ENCODE results near the gene EDRF1.

DNA sequence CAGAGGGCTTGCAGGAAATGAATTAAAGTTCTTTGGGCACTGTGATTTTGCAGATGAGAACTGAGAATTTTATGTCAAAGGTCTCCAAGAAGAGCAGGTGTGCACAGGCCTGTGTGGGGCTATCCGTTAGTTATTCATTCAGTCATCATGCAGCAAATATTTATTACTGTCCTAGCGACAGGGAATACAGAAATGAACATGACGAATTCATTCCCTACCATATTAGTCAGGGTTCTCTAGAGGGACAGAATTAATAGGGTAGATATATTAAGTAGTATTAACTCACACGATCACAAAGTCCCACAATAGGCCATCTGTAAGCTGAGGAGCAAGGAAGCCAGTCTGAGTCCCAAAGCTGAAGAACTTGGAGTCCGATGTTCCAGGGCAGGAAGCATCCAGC lies 59.0 kb downstream of the EDRF1 start:
- TF ChIP-seq, protein P1, sequence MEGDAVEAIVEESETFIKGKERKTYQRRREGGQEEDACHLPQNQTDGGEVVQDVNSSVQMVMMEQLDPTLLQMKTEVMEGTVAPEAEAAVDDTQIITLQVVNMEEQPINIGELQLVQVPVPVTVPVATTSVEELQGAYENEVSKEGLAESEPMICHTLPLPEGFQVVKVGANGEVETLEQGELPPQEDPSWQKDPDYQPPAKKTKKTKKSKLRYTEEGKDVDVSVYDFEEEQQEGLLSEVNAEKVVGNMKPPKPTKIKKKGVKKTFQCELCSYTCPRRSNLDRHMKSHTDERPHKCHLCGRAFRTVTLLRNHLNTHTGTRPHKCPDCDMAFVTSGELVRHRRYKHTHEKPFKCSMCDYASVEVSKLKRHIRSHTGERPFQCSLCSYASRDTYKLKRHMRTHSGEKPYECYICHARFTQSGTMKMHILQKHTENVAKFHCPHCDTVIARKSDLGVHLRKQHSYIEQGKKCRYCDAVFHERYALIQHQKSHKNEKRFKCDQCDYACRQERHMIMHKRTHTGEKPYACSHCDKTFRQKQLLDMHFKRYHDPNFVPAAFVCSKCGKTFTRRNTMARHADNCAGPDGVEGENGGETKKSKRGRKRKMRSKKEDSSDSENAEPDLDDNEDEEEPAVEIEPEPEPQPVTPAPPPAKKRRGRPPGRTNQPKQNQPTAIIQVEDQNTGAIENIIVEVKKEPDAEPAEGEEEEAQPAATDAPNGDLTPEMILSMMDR (conservative IDR thresholded peaks at IDR 0.05 in 1 of 2, IDR thresholded peaks at IDR 0.05 in 1 of 2; ENCODE audit: extremely low read depth in 1 of 2, insufficient read depth in 1 of 2, low read depth in 1 of 2, low read length in 2 of 2): no peak
- TF ChIP-seq EZH2 (IDR thresholded peaks at IDR 0.05; ENCODE audit: borderline replicate concordance, low read length): no peak
